Stimulated activated CD4-positive, alpha-beta T cell treated with anti-CD3 and anti-CD28 coated beads, TNF-alpha, amount 100 ng/mL, for 24 hours (primary cell): Measurements from ENCODE around the gene GHRHR.

Source experiments
- DNase-seq, 3 experiments: peaks; one replicate each; pipeline ENCODE4 v3.0.0-alpha.2; 2020; ENCODE audit warnings: low read depth in 3 of 3

Gene GHRHR

GRCh38 chr7:30963842-30964241, at the start of gene GHRHR:
TSS of gene GHRHR (plus strand) at chr7:30963953. CDS start at chr7:30964069, 116 bp downstream.
- no peak for DNase-seq

- no peak for DNase-seq
Measured at GRCh38 chr7:30914596-30914995, 49.2 kb upstream of the GHRHR start.

GRCh38 chr7:30915005-30915601, 48.6 kb upstream of the GHRHR start:
- DNase-seq: no peak

- no peak for DNase-seq
Measured at GRCh38 chr7:30915751-30916150, 48.0 kb upstream of the GHRHR start.

DNA sequence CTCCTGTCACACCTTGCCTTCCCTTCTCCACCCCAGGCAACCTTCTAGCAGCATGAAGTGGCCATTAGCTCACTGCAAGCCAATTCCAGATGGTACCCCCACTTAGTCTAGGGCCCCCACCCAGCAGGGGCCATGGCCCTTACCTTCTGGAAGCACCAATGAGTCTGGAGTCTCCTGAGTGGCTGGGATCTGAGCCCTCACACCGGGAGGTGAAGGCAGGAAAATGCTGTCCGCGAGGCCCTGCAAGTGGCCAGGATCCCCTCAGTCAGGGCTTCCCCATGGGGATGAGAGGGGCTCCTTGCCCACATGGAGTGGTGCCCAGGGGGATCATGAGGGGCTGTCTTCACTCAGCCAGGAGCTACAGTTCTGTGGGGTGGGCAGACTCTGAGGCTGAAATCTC, 47.5 kb upstream of the GHRHR start:
- DNase-seq: no peak

DNA sequence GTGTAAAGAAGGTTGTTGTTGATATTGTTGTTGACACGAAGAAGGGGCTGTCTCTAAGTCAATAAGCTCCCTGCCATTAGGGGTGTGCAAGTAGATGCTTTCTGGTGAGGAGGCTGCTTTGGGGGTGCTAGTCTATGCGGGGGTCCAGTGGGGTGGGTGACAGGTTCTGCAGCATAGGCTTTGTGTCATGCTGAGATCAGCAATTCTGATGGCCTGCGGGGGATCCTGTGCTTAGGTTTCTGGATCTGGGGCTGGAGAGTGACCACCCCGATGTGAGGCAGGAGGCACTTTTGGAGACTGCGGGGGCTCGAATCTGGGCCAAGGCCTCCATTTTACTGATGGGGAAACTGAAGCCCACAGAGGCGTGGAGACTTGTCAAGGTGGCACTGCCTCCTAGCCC, 47.0 kb upstream of the GHRHR start:
- DNase-seq: no peak

GRCh38 chr7:30917216-30917893, 46.4 kb upstream of the GHRHR start:
- DNase-seq: no peak

- DNase-seq: no peak
Measured at GRCh38 chr7:30918676-30919075, 45.1 kb upstream of the GHRHR start.

DNA sequence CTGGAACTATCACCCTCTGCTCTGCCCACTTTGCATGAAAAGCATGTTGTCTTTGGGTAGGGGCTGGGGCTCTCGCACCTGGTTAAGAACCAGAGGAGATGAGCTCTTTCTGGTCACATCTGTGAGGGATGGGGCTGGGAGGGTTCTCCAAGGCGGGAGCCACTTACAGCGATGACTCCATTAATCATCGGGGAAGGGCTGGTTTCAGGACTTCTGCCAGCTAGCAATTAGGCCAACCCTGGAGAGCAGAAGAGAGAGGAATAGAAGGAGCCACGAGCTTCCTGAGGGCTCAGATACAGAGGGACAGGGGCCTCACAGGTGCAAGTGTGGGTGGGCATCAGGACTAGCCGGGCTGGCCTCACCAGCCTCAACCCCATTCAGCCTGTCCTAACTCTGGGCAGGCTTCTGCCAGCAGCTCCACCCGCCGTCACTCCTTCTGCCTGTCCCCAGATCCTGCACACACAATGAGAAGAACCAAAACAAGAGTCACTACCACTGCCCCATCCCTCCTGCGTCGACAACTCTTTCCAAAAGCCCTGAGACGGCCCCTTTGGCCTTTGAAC, 43.7 kb upstream of the GHRHR start:
- DNase-seq: no peak

- no peak for DNase-seq
Measured at GRCh38 chr7:30920584-30921539, 42.9 kb upstream of the GHRHR start.

DNA sequence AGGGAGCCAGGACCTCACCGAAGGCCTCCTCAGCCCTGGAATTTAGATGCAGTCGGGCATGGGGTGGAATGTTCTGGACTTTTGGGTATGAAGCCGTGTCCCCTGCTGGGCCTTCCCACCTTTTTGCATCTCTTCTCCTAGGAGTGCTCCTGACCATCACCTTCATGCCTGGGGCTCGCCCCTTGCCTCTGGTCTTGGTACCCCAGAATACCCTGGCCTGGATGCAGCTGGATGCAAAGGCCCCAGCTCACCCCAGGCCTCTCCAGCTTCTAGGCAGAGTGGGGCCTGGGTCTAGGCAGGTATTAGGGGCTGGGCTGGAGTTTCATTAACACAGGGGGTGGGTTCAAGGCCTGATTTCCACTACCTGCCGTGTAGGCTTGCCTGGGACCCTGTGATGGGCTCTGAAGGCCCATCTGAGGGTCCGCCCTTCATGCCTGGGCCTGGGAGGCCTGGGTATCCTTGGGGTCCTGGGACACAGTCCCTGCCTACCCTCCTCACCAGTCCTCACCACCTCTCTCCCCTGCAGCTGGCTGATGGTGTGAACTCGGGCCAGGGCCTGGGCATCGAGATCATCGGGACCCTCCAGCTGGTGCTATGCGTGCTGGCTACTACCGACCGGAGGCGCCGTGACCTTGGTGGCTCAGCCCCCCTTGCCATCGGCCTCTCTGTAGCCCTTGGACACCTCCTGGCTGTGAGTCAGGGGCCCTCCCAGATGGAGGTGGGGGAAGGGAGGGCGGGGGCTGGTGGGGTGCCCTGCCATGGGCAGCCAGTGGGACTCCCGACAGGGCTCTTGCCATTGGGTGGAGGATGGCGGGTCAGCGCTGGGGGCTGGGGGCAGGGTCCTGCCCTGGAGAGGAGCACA, 42.0 kb upstream of the GHRHR start:
- no peak for DNase-seq

DNA sequence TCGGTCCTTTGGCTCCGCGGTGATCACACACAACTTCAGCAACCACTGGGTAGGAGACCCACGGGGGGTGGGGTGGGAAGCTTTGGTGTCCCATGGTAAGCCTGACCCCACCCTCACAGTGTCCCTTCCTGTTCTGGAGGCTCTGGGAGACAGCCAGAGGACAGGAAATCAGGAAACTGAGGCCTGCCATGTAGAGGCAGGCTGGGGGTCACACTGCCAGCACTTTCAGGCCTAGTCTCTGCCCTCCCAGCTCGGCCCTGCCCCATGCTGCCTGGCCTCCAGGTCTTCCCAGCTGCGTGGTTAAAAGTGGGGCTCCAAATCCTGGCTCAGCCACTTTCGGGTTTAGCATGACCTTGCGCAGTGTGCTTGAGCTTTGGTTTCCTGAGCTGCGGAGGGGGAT, 41.2 kb upstream of the GHRHR start:
- DNase-seq: no peak

GRCh38 chr7:30923009-30923773, 40.6 kb upstream of the GHRHR start:
- no peak for DNase-seq

DNA sequence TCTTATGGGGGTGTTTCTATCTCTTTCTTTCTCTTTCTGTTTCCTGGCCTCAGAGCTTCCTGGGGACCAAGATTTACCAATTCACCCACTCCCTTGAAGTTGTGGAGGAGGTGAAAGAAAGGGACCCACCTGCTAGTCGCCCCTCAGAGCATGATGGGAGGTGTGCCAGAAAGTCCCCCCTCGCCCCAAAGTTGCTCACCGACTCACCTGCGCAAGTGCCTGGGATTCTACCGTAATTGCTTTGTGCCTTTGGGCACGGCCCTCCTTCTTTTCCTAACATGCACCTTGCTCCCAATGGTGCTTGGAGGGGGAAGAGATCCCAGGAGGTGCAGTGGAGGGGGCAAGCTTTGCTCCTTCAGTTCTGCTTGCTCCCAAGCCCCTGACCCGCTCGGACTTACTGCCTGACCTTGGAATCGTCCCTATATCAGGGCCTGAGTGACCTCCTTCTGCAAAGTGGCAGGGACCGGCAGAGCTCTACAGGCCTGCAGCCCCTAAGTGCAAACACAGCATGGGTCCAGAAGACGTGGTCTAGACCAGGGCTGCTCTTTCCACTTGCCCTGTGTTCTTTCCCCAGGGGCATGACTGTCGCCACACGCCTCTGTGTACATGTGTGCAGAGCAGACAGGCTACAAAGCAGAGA, 39.9 kb upstream of the GHRHR start:
- no peak for DNase-seq

DNA sequence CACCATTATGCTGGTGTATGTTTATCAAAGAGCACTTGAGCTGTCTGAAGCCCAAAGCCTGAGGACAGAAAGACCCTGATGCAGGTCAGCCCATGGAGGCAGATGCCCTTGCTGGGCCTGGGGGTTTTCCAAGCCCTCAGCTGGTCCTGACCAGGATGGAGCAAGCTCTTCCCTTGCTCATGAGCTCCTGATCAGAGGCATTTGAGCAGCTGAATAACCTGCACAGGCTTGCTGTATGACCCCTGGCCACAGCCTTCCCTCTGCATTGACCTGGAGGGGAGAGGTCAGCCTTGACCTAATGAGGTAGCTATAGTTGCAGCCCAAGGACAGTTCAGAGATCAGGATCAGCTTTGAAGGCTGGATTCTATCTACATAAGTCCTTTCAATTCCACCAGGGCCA, 39.1 kb upstream of the GHRHR start:
- no peak for DNase-seq

GRCh38 chr7:30925117-30925516, 38.6 kb upstream of the GHRHR start:
- no peak for DNase-seq

DNA sequence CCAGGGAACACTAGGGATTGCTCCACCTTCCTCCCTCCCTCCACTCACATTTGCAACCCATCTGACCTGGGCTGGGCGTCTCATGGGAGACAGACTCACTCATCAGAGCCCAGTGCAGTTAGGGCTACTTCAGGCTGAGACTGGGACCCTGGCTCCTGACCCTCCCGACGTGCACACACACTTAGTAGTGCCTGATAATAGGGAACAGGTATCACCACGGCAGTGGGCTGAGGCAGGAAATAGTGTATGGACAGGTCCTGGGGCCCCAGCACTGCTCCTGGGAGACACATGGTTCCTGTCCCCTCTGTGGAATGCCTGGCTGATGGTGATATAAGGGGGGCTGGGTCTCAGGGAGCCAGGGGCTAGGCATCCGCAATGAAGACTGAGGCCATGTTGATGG, 37.8 kb upstream of the GHRHR start:
- DNase-seq: no peak

- DNase-seq: no peak
Measured at GRCh38 chr7:30926313-30926712, 37.4 kb upstream of the GHRHR start.

GRCh38 chr7:30927040-30927439, 36.7 kb upstream of the GHRHR start:
- no peak for DNase-seq

DNA sequence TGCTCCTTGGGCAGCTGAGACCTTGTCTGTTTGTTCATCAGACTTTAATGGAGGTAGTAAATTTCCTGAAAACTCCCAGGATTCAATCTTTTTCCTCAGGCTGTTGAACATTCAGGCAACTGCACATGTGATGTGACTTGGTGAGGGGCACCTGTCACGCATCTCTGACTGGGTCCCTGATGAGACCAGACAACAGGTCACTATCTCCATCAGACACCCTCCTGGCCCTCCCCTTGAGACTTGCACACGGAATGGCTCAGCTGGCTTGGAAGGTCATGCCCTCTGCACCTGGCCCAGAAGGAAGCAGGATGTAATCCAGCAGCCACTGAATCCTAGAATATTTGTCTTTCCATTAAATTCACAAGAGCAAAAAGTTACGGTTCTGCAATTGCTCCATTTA, 36.2 kb upstream of the GHRHR start:
- no peak for DNase-seq
